ENCODE results near the gene VAMP5. TPM values are rescaled to one million over a fixed set of nuclear protein-coding genes. Genes with fewer than 3 reads are reported as not detected.
A peak's percentile ranks its signal among the peaks of the same experiment; 100 is the strongest.
"Not testable (repeated sequence)": the region's sequence is repeated elsewhere in the genome, so short reads cannot be mapped to it uniquely, and the experiment has no call there.

The VAMP5 gene
- total RNA-seq, 2 experiments from 2014 or later: 21.4 to 26.7 TPM

GRCh38 chr2:85549826-85550225, 34.4 kb upstream of the VAMP5 start:
- Mint-ChIP-seq H3K36me3 (ENCODE audit: low read depth) (peaks cover 45% of the 10 kb centered on the region), H3K27ac (no peak overlapping the region), H3K4me3 (no peak overlapping the region), H3K4me1 (no peaks in the 10 kb centered on the region), H3K9me3 (ENCODE audit: low read depth) (no peaks in the 10 kb centered on the region), H3K27me3 (no peaks in the 10 kb centered on the region)
- DNase-seq: no peak
- ATAC-seq: no peak
- CTCF ChIA-PET: interaction anchor here (0.6 to 10.6 kb wide), 12 partner anchors 9 to 250 kb away, joined by 3 to 205 read pairs (median 5); partner anchors contain the start of genes GGCX, MAT2A, SH2D6 and VAMP5
- POLR2A ChIA-PET: interaction anchor here (0.7 to 3.1 kb wide), 6 partner anchors 9 to 131 kb away, joined by 3 to 19 read pairs (median 18); partner anchors contain the start of genes GGCX, MAT2A and SH2D6
- intact Hi-C loops (cut with DNase I, micrococcal nuclease): loop anchor here in 1 of 2 experiments (5.0 kb wide), 1 partner anchor 223 kb away; the partner anchor contains the start of gene TGOLN2

- POLR2A ChIA-PET: interaction anchor here (1.0 to 3.1 kb wide), 6 partner anchors 10 to 196 kb away, joined by 3 to 19 read pairs (median 18); partner anchors contain the start of genes ELMOD3, GGCX, MAT2A and RETSAT
- no peak overlapping the region for H3K4me3 Mint-ChIP-seq
- no peaks in the 10 kb centered on the region for H3K27me3 Mint-ChIP-seq
- DNase-seq (no peak), ATAC-seq (no peak)
- intact Hi-C loops (cut with DNase I, micrococcal nuclease): loop anchor here in 1 of 2 experiments (5.0 kb wide), 1 partner anchor 223 kb away; the partner anchor contains the start of gene TGOLN2
- H3K36me3 Mint-ChIP-seq (ENCODE audit: low read depth): peaks cover 43% of the 10 kb centered on the region
- H3K27ac Mint-ChIP-seq: no peak overlapping the region
- H3K9me3 Mint-ChIP-seq (ENCODE audit: low read depth): no peaks in the 10 kb centered on the region
- peaks cover 2% of the 10 kb centered on the region for H3K4me1 Mint-ChIP-seq
- CTCF ChIA-PET: interaction anchor here (0.6 to 10.6 kb wide), 18 partner anchors 9 to 250 kb away, joined by 3 to 205 read pairs (median 5); partner anchors contain the start of genes ELMOD3, GGCX, MAT2A and RETSAT
These were observed 33.7 kb upstream of the VAMP5 start for GRCh38 chr2:85550486-85550885.

- no peak overlapping the region for H3K27ac Mint-ChIP-seq
- CTCF ChIA-PET: interaction anchor here (0.5 to 10.6 kb wide), 34 partner anchors 7 to 1729 kb away, joined by 3 to 205 read pairs (median 4); partner anchors contain the start of genes CAPG, ELMOD3, GGCX and MAT2A
- intact Hi-C loops (cut with DNase I, micrococcal nuclease): loop anchor here (1.0 to 5.0 kb wide), 5 partner anchors 132 to 225 kb away; partner anchors contain the start of genes TGOLN2 (in 2 of the 2), ELMOD3 (in 1 of the 2) and RETSAT (in 1 of the 2)
- H3K4me3 Mint-ChIP-seq: no peak overlapping the region
- H3K27me3 Mint-ChIP-seq: no peaks in the 10 kb centered on the region
- peak; percentile 92 for DNase-seq
- peak; percentile 88 for ATAC-seq
- peaks cover 40% of the 10 kb centered on the region for H3K36me3 Mint-ChIP-seq (ENCODE audit: low read depth)
- POLR2A ChIA-PET: interaction anchor here (0.6 to 3.1 kb wide), 7 partner anchors 9 to 140 kb away, joined by 3 to 19 read pairs (median 17); partner anchors contain the start of genes GGCX, MAT2A, SH2D6 and VAMP5
- H3K4me1 Mint-ChIP-seq: peaks cover 2% of the 10 kb centered on the region
- H3K9me3 Mint-ChIP-seq (ENCODE audit: low read depth): no peaks in the 10 kb centered on the region
These were observed 32.2 kb upstream of the VAMP5 start for GRCh38 chr2:85551698-85552678.

- DNase-seq (no peak), ATAC-seq (no peak)
- Mint-ChIP-seq H3K4me1 (peaks cover 3% of the 10 kb centered on the region), H3K9me3 (ENCODE audit: low read depth) (no peaks in the 10 kb centered on the region), H3K27ac (no peak overlapping the region), H3K36me3 (ENCODE audit: low read depth) (peaks cover 46% of the 10 kb centered on the region), H3K27me3 (no peaks in the 10 kb centered on the region), H3K4me3 (no peak overlapping the region)
- CTCF ChIA-PET: interaction anchor here (0.7 to 10.6 kb wide), 6 partner anchors 117 to 219 kb away, joined by 3 to 205 read pairs (median 3); partner anchors contain the start of gene SH2D6
- intact Hi-C loops (cut with DNase I, micrococcal nuclease): loop anchor here (2.0 to 5.0 kb wide), 2 partner anchors 226 kb away; partner anchors contain the start of gene TGOLN2 (in 2 of the 2)
- POLR2A ChIA-PET: interaction anchor here (0.6 kb wide), 1 partner anchor 172 kb away, joined by 5 read pairs; no protein-coding TSS in a partner anchor
These were observed 31.0 kb upstream of the VAMP5 start for GRCh38 chr2:85553184-85553583.

GRCh38 chr2:85554980-85555612, 29.1 kb upstream of the VAMP5 start:
- Mint-ChIP-seq H3K27ac (peak overlapping the region; percentile 26), H3K4me1 (peaks cover 19% of the 10 kb centered on the region), H3K27me3 (no peaks in the 10 kb centered on the region), H3K36me3 (ENCODE audit: low read depth) (peaks cover 45% of the 10 kb centered on the region), H3K9me3 (ENCODE audit: low read depth) (no peaks in the 10 kb centered on the region), H3K4me3 (no peak overlapping the region)
- ChIA-PET POLR2A (interaction anchor here (1.8 kb wide), 1 partner anchor 11 kb away, joined by 8 read pairs; no protein-coding TSS in a partner anchor), CTCF (interaction anchor here (0.7 to 10.6 kb wide), 4 partner anchors 15 to 489 kb away, joined by 3 to 205 read pairs (median 10); partner anchors contain the start of gene SH2D6)
- DNase-seq (no peak), ATAC-seq (peak; percentile 51)
- intact Hi-C loops (cut with DNase I, micrococcal nuclease): loop anchor here in 1 of 2 experiments (5.0 kb wide), 1 partner anchor 228 kb away; the partner anchor contains the start of gene TGOLN2

GRCh38 chr2:85557130-85557529, 27.1 kb upstream of the VAMP5 start:
- DNase-seq (no peak), ATAC-seq (no peak)
- intact Hi-C loops (cut with DNase I, micrococcal nuclease): loop anchor here in 1 of 2 experiments (2.0 kb wide), 1 partner anchor 16 kb away; no protein-coding TSS in a partner anchor
- no peak overlapping the region for H3K4me3 Mint-ChIP-seq
- no peaks in the 10 kb centered on the region for H3K9me3 Mint-ChIP-seq (ENCODE audit: low read depth)
- H3K4me1 Mint-ChIP-seq: peaks cover 29% of the 10 kb centered on the region
- no peak overlapping the region for H3K27ac Mint-ChIP-seq
- H3K27me3 Mint-ChIP-seq: no peaks in the 10 kb centered on the region
- ChIA-PET CTCF (interaction anchor here (1.0 to 10.6 kb wide), 5 partner anchors 7 to 136 kb away, joined by 3 to 205 read pairs (median 4); partner anchors contain the start of gene SH2D6), POLR2A (interaction anchor here (1.4 to 1.8 kb wide), 2 partner anchors 11 to 13 kb away, joined by 8 to 20 read pairs; no protein-coding TSS in a partner anchor)
- H3K36me3 Mint-ChIP-seq (ENCODE audit: low read depth): peaks cover 35% of the 10 kb centered on the region

- no peaks in the 10 kb centered on the region for H3K27me3 Mint-ChIP-seq
- intact Hi-C loops (cut with DNase I, micrococcal nuclease): no loop called here
- no peak overlapping the region for H3K4me3 Mint-ChIP-seq
- CTCF ChIA-PET: interaction anchor here (1.0 to 6.0 kb wide), 3 partner anchors 8 to 167 kb away, joined by 3 to 60 read pairs (median 4); no protein-coding TSS in a partner anchor
- ATAC-seq: no peak
- no peaks in the 10 kb centered on the region for H3K9me3 Mint-ChIP-seq (ENCODE audit: low read depth)
- POLR2A ChIA-PET: no interaction called here
- DNase-seq: no peak
- H3K27ac Mint-ChIP-seq: peak overlapping the region; percentile 7
- peaks cover 25% of the 10 kb centered on the region for H3K36me3 Mint-ChIP-seq (ENCODE audit: low read depth)
- H3K4me1 Mint-ChIP-seq: peaks cover 29% of the 10 kb centered on the region
These were observed 26.1 kb upstream of the VAMP5 start for GRCh38 chr2:85558160-85558559.

GRCh38 chr2:85560403-85560726, 23.9 kb upstream of the VAMP5 start:
- intact Hi-C loops (cut with DNase I, micrococcal nuclease): loop anchor here in 1 of 2 experiments (2.0 kb wide), 2 partner anchors 18 to 42 kb away; partner anchors contain the start of gene TMEM150A
- not testable (repeated sequence) for H3K9me3 Mint-ChIP-seq (ENCODE audit: low read depth); ATAC-seq; DNase-seq; H3K27me3 Mint-ChIP-seq
- peaks cover 15% of the 10 kb centered on the region for H3K36me3 Mint-ChIP-seq (ENCODE audit: low read depth)
- ChIA-PET CTCF (interaction anchor here (0.6 to 6.0 kb wide), 6 partner anchors 10 to 140 kb away, joined by 3 to 60 read pairs (median 5); partner anchors contain the start of genes MAT2A and TMEM150A), POLR2A (interaction anchor here (0.6 to 3.0 kb wide), 6 partner anchors 9 to 143 kb away, joined by 3 to 18 read pairs (median 4); partner anchors contain the start of gene MAT2A)
- H3K27ac Mint-ChIP-seq: peak overlapping the region; percentile 88
- peak overlapping the region; percentile 95 for H3K4me3 Mint-ChIP-seq
- H3K4me1 Mint-ChIP-seq: peaks cover 33% of the 10 kb centered on the region

GRCh38 chr2:85560812-85561279, 23.4 kb upstream of the VAMP5 start:
- ChIA-PET POLR2A (interaction anchor here (0.6 to 3.0 kb wide), 7 partner anchors 10 to 143 kb away, joined by 3 to 18 read pairs (median 4); partner anchors contain the start of gene MAT2A), CTCF (interaction anchor here (0.6 to 6.0 kb wide), 9 partner anchors 11 to 141 kb away, joined by 3 to 60 read pairs (median 5); partner anchors contain the start of genes MAT2A and TMEM150A)
- Mint-ChIP-seq H3K27ac (peak overlapping the region; percentile 88), H3K4me3 (peak overlapping the region; percentile 95), H3K9me3 (ENCODE audit: low read depth) (no peaks in the 10 kb centered on the region), H3K27me3 (no peaks in the 10 kb centered on the region), H3K4me1 (peaks cover 33% of the 10 kb centered on the region), H3K36me3 (ENCODE audit: low read depth) (peaks cover 11% of the 10 kb centered on the region)
- intact Hi-C loops (cut with DNase I, micrococcal nuclease): loop anchor here (1.0 to 2.0 kb wide), 14 partner anchors 16 to 233 kb away; partner anchors contain the start of genes ELMOD3 (in 2 of the 2), RETSAT (in 2 of the 2), TMEM150A (in 2 of the 2) and C2orf68 (in 1 of the 2)
- DNase-seq (no peak), ATAC-seq (peak; percentile 34)
